ENCODE results near the gene ARHGAP42. TPM values are rescaled to one million over a fixed set of nuclear protein-coding genes. Genes with fewer than 3 reads are reported as not detected.
"Not testable (repeated sequence)": the region's sequence is repeated elsewhere in the genome, so short reads cannot be mapped to it uniquely, and the experiment has no call there.

The ARHGAP42 gene
- total and polyA plus RNA-seq, 11 donors: 3.8 to 12.4 (median 8.6) TPM

DNA sequence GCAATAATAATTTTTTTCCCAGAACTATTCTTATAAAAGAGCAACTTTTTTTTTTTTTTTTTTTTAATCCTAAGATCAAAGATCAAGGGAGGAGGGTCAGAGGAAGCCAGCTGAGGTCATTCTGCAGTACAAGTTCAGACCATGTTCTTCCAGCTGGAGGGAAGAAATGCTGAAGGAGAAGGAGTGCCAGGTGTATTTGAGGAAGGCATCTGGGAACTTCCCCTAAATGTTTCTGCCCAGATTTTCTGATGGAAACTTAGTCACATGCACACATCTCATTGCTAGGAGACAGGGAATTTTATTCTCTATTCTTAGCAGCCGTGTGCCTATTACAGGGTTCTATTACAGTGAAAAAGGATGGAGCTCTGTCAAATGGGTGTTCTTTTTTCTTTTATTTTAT is 208.4 kb downstream of the ARHGAP42 start:
- DNase-seq (no peak), ATAC-seq (no peak)
- Histone ChIP-seq H3K27ac (no peak overlapping the region), H3K4me3 (no peak overlapping the region), H3K4me1 (peaks cover 0 to 7% (median 0%) of the 10 kb centered on the region in 12 donors), H3K9me3 (peaks cover 0 to 5% (median 0%) of the 10 kb centered on the region in 12 donors), H3K27me3 (no peaks in the 10 kb centered on the region), H3K36me3 (no peaks in the 10 kb centered on the region)
- intact Hi-C loops (cut with DNase I): no loop called here
- TF ChIP-seq POLR2A (IDR thresholded peaks at IDR 0.05): no peak
- TF ChIP-seq, protein P1, sequence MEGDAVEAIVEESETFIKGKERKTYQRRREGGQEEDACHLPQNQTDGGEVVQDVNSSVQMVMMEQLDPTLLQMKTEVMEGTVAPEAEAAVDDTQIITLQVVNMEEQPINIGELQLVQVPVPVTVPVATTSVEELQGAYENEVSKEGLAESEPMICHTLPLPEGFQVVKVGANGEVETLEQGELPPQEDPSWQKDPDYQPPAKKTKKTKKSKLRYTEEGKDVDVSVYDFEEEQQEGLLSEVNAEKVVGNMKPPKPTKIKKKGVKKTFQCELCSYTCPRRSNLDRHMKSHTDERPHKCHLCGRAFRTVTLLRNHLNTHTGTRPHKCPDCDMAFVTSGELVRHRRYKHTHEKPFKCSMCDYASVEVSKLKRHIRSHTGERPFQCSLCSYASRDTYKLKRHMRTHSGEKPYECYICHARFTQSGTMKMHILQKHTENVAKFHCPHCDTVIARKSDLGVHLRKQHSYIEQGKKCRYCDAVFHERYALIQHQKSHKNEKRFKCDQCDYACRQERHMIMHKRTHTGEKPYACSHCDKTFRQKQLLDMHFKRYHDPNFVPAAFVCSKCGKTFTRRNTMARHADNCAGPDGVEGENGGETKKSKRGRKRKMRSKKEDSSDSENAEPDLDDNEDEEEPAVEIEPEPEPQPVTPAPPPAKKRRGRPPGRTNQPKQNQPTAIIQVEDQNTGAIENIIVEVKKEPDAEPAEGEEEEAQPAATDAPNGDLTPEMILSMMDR (IDR thresholded peaks at IDR 0.05): no peak
- 64 to 91% (median 82%) methylated on average over 1 of the region's 1 CpG for WGBS, 4 donors

DNA sequence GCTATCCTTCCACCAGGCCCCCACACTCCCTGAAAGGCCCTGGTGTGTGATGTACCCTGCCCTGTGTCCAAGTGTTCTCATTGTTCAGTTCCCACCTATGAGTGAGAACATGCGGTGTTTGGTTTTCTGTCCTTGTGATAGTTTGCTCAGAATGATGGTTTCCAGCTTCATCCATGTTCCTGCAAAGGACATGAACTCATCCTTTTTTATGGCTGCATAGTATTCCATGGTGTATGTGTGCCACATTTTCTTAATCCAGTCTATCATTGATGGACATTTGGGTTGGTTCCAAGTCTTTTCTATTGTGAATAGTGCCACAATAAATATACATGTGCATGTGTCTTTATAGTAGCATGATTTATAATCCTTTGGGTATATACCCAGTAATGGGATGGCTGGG is 208.9 kb downstream of the ARHGAP42 start:
- H3K4me1 ChIP-seq; H3K27ac ChIP-seq; H3K4me3 ChIP-seq; H3K36me3 ChIP-seq; ATAC-seq; H3K9me3 ChIP-seq; H3K27me3 ChIP-seq; intact Hi-C loops (cut with DNase I); DNase-seq: not testable (repeated sequence)
- WGBS, 4 donors: 88 to 100% (median 95%) methylated on average over 1 of the region's 1 CpG

DNA sequence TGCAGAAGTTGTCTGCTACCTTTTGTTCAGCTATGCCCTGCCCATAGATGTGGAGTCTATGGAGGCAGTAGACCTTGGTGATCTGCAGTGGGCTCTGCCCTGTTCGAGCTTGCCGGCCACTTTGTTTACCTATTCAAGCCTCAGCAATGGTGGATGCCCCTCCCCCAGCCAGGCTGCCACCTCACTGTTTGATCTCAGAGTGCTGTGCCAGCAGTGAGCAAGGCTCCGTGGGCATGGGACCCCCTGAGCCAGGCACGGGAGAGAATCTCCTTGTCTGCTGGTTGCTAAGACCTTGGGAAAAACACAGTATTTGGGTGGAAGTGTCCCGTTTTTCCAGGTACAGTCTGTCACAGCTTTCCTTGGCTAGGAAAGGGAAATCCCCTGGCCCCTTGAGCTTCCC is 214.4 kb downstream of the ARHGAP42 start:
- DNase-seq; H3K4me3 ChIP-seq; intact Hi-C loops (cut with DNase I); H3K27ac ChIP-seq; H3K27me3 ChIP-seq; H3K9me3 ChIP-seq; H3K4me1 ChIP-seq; H3K36me3 ChIP-seq; ATAC-seq: not testable (repeated sequence)
- WGBS, 4 donors: 83 to 95% (median 93%) methylated on average over 5 of the region's 5 CpGs

DNA sequence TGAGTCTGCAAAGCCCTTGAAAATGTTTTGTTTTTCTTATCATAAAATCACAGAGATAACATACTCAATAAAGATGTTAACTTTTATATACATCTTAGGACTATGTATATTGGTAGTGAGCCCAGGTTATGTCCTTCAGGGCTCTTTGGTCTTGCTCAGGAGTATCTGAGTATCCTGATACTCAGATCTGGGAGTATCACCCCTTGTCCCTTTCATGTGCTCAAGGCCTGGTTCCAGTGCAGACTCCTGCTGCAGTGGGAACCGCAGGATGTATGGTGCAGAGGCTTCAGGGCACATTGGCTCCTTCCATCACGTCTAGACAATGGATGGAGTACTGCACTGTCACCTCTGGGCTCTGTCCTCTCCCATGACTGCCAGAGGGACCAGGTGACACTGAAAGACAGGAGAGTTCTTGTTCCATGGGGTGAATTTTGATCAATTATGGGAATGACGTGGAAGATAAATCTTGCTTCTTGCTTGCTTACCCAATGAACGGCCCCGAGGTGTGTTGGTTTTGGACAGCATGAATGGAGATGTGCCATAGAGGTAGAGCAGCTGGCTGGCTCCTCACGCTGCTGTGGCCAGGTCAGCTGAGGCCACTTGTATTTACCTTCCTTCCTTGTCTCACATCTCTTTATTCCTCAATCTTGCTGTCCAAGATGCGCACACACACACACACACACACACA is 215.5 kb downstream of the ARHGAP42 start:
- DNase-seq (no peak), ATAC-seq (no peak)
- Histone ChIP-seq H3K4me3 (no peak overlapping the region), H3K27ac (no peak overlapping the region), H3K4me1 (peaks cover 0 to 3% (median 0%) of the 10 kb centered on the region in 12 donors), H3K36me3 (no peaks in the 10 kb centered on the region), H3K9me3 (peaks cover 0 to 5% (median 0%) of the 10 kb centered on the region in 12 donors), H3K27me3 (no peaks in the 10 kb centered on the region)
- WGBS, 4 donors: 71 to 75% (median 74%) methylated on average over 7 of the region's 7 CpGs
- intact Hi-C loops (cut with DNase I): no loop called here
- TF ChIP-seq, protein P1 (IDR thresholded peaks at IDR 0.05): no peak
- TF ChIP-seq POLR2A (IDR thresholded peaks at IDR 0.05): no peak

DNA sequence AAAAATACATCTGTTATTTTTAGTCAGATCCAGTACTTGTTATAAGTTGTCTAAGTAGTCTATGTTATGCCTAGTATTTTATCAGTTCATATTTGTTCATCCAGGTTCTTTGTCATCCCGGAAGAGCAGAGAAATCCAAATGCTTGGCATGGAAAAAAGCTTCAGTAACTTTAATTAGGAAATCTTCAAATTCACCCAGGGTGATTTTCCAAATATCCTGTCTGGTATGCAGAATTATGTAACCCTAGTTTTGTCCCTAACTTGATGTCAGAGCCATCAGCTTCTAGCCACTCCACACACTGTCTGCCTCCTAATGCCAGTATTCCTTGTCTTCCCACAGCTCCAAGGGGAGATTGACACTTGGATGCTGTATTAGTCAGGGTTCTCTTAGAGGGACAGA is 216.2 kb downstream of the ARHGAP42 start:
- H3K27ac ChIP-seq: no peak overlapping the region
- H3K36me3 ChIP-seq: no peaks in the 10 kb centered on the region
- 32 to 46% (median 44%) methylated on average over 1 of the region's 1 CpG for WGBS, 4 donors
- TF ChIP-seq, protein P1 (IDR thresholded peaks at IDR 0.05): no peak
- no peak for TF ChIP-seq POLR2A (IDR thresholded peaks at IDR 0.05)
- H3K9me3 ChIP-seq: peaks cover 0 to 5% (median 0%) of the 10 kb centered on the region in 12 donors
- DNase-seq: no peak
- H3K4me1 ChIP-seq: peaks cover 0 to 3% (median 0%) of the 10 kb centered on the region in 12 donors
- no peaks in the 10 kb centered on the region for H3K27me3 ChIP-seq
- intact Hi-C loops (cut with DNase I): no loop called here
- H3K4me3 ChIP-seq: no peak overlapping the region
- ATAC-seq: peak in 2 of 4 donors; percentile 41 to 65
